Stimulated activated CD8-positive, alpha-beta memory T cell treated with anti-CD3 and anti-CD28 coated beads, Interleukin-4, amount 100 ng/mL, for 1 hour (primary cell): ENCODE data around the gene DMRTC1.
"Not testable (repeated sequence)": the region's sequence is repeated elsewhere in the genome, so short reads cannot be mapped to it uniquely, and the experiment has no call there.

Source experiments
- DNase-seq, 2 donors: peaks; one replicate each; pipeline ENCODE4 v3.0.0-alpha.2; 2020; ENCODE audit warnings: low read depth in 2 of 2, low spot score in 1 of 2

Gene DMRTC1, protein sequence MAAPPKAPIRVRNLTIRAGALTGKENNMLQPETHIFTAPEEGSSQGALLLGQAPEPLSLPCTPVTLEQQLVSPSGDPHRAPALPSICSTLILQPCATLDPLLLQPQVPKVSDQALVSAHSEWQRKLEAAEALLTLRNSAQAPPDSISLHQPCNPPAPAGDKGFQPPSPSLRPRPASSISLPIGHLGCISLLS

DNA sequence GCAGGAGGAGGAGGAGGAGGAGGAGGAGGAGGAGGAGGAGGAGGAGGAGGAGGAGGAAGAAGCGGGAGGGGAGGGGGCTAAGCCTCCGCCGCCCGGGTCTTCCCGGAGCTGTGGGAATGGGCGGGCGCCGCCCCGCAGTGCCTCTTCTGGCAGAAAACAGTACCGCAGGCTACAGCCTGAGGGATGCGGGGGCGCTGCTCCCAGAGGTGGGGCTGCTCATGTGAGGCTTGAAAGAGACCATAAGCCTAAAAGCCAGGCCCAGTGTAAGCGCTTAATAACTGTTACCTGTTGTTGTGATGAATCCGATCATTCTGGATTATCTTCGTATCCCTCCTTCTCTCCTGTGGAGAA is at the start of gene DMRTC1:
TSS of gene DMRTC1 (minus strand) at position 19 of the 351 bp plus-strand sequence. CDS start 68,143 bp downstream, outside the sequence.
- not testable (repeated sequence) for DNase-seq

DNA sequence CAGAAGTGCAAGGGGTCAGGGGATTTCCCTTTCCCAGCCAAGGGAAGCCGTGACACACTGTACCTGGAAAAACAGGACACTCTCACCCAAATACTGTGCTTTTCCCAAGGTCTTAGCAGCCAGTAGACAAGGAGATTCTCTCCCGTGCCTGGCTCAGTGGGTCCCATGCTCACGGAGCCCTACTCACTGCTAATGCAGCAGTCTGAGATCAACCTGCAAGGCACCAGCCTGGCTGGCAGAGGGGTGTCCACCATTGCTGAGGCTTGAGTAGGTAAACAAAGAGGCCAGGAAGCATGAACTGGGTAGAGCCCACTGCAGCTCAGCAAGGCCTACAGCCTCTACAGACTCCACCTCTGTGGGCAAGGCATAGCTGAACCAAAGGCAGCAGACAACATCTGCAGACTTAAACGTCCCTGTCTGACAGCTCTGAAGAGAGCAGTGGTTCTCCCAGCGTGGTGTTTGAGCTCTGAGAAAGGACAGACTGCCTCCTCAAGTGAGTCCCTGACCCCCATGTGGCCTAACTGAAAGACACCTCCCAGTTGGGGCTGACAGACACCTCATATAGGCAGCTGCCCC is 37.3 kb upstream of the DMRTC1 start:
- DNase-seq = not testable (repeated sequence)

DNA sequence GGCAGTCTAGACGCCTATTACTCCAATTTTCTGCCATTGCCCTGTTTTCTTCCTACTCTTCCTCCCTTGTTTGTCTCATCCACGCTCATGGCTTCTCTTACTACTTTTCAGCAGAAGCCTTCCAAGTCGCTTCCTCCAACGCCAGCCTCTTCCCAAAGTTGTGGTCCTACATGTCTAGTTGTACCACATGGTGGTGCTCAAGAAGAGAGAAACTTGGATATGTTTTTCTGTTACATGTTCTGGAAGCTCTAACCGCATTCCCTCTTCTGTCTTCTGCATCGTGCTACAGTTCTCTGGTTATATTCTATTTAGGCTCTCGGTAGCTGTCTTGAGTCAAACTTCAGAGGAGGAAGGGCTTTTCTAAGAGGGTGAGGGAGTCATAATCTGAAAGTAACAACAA is 31.2 kb upstream of the DMRTC1 start:
- not testable (repeated sequence) for DNase-seq

DNA sequence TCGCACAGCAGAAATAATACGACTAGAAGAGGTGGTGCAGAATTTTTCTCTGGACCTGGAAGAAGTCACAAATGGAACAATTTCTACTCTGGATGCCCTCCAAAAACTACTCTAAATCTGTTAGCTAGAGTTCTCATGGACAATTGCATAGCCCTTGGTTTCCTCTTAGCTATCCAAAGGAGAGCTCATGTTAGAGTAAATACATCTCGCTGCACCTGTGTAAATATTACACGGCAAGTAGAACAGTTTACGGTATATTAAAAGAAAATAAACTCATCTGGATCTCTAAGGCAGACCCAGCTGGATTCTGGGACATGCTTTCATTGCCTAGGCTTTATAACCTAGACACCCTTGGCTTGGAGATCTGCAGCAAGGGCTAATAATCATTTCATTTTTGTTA is 28.2 kb upstream of the DMRTC1 start:
- not testable (repeated sequence) for DNase-seq

DNA sequence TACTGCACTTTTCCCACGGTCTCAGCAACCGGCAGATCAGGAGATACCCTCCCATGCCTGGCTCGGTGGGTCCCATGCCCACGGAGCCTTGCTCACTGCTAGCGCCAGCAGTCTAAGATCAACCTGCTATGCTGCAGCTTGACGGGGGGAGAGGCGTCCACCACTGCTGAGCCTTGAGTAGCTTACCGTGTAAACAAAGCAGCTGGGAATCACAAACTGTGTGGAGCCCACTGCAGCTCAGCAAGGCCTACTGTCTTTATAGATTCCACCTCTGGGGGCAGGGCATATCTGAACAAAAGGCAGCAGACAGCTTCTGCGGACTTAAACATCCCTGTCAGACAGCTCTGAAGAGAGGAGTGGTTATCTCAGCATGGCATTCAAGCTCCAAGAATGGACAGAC is 16.3 kb upstream of the DMRTC1 start:
- DNase-seq = not testable (repeated sequence)

DNA sequence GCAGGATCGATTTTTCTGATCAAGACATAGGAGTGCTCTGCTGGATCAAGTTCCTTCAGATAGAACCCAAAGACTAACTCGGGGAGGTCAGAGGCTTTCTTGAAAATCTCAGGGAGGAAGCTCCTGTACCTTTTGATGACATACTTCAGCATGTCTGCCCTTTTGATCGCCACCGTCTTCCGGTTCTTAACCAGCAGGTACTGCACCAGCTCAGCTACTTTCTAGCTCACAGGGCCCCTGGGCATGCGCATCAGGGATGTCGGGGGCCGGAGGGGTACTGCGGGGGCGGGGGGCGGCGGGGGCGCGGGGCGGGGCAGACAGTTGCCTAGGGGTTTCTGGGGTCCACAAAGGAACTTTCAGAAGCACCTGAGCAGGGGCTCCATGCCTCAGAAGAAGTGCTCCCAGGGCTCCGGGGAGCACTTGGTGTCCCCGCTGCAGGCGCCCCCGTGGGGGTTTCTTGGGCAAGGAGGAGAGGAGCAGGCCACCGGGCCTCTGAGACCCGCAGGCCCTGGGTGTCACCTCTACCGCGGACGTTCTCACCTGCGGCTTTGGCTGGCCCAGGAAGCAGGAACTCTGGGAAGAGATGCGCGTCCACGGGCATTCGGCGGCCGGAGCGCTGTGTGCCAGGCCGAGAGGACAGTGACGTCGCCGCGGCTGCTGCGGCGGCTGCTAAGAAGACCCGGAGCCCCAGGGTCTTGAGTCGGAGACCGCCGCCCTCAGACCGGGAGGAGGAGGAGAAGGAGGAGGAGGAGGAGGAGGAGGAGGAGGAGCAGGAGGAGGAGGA is 410 bp downstream of the DMRTC1 start:
- not testable (repeated sequence) for DNase-seq

DNA sequence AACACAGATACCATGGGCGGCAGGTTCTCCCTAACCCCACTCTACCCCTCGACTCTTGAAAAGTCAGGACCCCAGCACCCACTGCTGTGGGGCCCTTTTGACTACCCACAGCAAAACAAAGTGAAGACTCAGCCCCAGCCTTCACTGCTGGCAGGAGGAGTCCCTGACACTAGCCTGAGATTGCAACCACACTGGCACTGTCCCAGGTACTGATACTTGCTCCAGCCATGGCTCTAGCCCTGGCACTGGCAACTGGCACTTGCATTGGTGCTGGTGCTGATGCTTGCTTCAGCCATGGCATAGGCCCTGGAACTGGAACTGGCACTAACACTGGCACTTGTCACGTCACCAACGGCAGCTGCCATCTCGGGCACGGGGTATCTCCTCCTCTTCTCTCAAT is 1.4 kb downstream of the DMRTC1 start:
- DNase-seq = not testable (repeated sequence)

DNA sequence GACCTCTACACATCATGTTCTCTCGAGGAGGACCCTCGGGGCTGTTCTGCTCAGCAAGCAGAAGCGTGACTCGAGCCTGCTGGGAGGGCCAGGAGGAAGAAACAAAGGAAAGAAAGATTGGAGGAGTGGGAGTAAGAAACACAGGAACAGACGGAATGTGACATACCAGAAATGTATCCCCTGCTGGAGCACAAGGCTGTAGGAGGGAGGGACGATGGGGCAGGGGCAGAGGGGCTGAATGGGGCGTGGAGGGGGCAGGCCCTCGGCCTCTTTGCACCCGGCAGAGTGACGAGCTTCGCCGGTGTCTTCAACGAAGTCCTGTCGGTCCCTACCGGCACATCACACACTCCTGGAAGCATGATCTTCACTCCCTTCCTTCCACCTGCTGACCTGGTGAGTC is 5.7 kb downstream of the DMRTC1 start, which contains the start of gene FAM236A:
TSS of gene FAM236A (plus strand) at position 301 of the 400 bp plus-strand sequence. CDS start at position 358, 57 bp downstream.
- DNase-seq = not testable (repeated sequence)

DNA sequence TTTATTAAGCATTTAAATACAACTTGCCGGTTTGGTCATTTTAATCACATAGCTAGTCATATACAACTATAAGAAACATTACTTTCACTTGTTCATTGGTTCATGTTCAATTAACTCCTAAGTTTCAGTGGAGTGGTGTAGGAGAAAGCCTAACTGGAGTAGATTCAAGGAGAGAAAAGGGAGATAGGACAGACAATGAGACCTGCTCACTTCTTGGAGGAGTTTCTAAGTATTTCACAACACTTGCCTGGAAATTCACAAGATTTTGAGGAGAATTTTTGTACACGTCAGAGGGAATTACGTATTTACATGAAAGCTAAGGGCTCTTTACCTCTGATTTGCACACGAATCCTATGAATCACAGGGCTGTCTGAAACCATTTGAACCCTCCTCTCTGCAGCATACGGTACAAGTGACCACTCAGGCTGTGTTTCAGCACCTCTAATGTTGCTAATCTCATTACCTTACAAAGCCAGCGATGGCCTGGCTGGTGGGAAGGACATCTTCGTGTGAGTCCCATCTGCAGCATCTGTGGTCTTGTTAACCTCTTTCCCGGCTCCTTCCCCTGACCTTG is 6.7 kb downstream of the DMRTC1 start:
- DNase-seq = not testable (repeated sequence)

DNA sequence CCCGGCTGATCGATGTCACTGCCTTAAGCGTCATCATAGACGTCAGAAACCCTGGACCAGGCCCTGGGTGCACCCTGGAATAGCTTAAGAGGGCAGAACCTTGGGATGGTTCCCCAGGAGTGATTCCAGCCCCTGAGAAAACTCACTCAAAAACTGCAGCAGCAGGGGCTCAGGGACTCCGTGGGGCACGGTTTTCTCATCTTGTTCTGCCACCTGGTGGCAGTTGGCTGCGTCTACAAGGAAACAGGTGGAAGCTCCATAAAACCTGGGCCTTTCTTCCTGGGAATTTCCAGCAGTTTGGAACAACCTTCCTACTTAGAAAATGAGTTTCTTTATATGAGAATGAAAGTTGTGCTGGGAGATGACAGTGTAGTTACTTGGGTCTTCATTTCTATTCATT is 7.2 kb downstream of the DMRTC1 start:
- DNase-seq = not testable (repeated sequence)

DNA sequence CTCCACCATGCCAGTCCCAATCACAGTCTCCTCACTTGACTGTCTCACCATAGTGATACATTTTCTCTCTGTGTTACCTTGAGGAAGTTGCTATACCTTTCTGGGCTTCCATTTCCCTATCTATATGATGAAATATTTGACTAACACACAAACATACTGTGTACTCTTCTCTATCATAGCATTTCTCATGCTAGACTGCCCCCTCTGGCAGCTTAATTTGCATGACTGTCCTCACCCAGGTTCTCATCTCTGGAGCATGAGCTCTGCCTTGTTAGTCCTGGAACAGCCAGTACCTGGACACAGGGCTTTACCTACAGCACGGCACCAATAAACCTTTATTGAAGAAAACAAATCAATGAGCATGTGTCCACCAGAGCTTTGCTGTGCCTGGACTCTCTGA is 11.4 kb downstream of the DMRTC1 start:
- not testable (repeated sequence) for DNase-seq

DNA sequence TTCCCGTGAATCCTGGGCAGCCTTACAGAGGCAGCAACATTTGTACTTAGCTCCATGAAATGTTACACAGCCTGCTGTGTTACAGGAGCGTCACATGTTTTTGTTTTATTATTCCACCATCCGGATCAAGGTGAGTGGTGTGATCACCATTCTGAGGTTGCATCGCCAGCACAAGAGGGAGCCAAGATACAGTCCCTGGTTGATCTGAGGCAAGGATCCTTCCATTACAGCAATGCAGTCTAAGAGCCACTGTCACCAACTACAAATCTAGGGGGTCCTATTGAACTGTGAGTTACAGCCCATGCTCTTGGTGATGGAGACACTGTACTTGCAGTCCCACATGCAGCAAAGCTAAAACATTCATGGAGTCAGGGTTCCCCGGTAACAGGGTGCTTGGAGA is 27.5 kb downstream of the DMRTC1 start:
- not testable (repeated sequence) for DNase-seq

DNA sequence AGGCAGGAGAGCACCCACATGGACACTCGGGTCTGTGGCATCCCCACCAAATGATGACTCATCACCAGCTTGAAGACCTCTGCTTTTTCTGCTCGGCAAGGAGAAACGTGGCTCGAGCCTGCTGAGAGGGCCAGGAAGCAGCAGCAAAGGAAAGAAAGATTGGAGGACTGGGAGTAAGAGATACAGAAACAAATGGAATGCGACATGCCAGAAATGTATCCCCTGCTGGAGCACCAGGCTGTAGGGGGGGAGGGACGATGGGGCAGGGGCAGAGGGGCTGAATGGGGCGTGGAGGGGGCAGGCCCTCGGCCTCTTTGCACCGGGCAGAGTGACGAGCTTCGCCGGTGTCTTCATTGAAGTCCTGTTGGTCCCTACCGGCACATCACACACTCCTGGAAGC is 31.3 kb downstream of the DMRTC1 start, which contains the start of gene FAM236C:
TSS of gene FAM236C (plus strand) at position 301 of the 400 bp plus-strand sequence. CDS start 100 bp downstream, outside the sequence.
- DNase-seq = not testable (repeated sequence)

DNA sequence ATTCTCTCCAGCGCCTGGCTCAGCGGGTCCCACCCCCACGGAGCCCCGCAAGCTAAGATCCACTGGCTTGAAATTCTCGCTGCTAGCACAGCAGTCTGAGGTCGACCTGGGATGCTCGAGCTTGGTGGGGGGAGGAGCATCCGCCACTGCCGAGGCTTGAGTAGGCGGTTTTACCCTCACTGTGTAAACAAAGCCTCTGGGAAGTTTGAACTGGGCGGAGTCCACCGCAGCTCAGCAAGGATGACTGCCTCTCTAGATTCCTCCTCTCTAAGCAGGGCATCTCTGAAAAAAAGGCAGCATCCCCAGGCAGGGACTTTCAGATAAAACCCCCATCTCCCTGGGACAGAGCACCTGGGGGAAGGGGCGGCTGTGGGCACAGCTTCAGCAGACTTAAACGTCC is 53.9 kb downstream of the DMRTC1 start:
- DNase-seq = not testable (repeated sequence)

DNA sequence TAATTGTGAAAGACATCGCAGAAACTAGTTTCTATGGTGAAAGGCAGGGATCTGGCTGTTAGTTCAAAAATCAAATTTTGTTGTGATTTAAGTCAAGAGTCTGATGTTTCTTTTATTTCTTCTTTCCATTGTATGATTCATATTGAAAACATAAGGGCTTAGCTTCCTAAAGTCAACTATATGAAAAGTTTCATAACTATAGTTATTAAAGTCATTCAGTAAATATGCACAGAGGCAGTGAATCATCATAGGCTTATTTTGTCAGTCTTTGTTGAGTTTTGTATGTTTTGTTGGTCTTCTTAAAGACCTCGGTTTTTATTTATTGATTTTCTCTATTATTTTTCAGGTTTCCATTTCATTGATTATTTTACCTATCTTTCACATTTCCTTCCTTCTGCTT is 60.7 kb downstream of the DMRTC1 start:
- DNase-seq = not testable (repeated sequence)

DNA sequence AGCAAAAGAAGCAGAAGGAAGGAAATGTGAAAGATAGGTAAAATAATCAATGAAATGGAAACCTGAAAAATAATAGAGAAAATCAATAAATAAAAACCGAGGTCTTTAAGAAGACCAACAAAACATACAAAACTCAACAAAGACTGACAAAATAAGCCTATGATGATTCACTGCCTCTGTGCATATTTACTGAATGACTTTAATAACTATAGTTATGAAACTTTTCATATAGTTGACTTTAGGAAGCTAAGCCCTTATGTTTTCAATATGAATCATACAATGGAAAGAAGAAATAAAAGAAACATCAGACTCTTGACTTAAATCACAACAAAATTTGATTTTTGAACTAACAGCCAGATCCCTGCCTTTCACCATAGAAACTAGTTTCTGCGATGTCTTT is 106.1 kb downstream of the DMRTC1 start:
- not testable (repeated sequence) for DNase-seq

DNA sequence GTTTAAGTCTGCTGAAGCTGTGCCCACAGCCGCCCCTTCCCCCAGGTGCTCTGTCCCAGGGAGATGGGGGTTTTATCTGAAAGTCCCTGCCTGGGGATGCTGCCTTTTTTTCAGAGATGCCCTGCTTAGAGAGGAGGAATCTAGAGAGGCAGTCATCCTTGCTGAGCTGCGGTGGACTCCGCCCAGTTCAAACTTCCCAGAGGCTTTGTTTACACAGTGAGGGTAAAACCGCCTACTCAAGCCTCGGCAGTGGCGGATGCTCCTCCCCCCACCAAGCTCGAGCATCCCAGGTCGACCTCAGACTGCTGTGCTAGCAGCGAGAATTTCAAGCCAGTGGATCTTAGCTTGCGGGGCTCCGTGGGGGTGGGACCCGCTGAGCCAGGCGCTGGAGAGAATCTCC is 112.9 kb downstream of the DMRTC1 start:
- not testable (repeated sequence) for DNase-seq
